EH (cell line): ENCODE measurements around the gene MAB21L3.

Experiments
- DNase-seq: peaks from one replicate; pipeline ENCODE4 v3.0.0-alpha.2; 2015; ENCODE audit warnings: low read depth

MAB21L3 gene

GRCh38 chr1:116166011-116166571 lies 54.9 kb downstream of the MAB21L3 start:
- no peak for DNase-seq

DNA sequence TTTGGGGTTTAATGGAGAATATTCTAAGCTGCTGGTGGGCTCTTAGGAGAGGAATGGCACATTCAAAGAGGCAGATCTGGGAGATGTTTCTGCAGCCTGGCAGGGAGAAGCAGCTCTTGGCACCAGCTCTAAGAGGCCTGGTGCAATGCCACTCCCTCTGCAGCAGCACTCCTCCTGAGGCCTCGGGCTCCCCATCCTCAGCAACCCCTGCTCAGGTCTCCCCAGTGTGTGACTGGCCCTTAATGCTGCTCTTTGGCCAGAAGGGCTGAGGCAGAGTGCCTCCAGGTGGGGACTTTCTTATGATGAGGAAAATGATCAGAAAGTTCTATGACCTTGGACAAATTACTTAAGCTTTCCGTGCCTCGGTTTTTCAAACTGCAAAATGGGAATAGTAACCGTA lies 55.5 kb downstream of the MAB21L3 start:
- DNase-seq: no peak

- peak; percentile 47 for DNase-seq
Observed at GRCh38 chr1:116167625-116168276, 56.6 kb downstream of the MAB21L3 start.

- DNase-seq: peak; percentile 56
Observed at GRCh38 chr1:116168277-116169032, 57.3 kb downstream of the MAB21L3 start.

DNA sequence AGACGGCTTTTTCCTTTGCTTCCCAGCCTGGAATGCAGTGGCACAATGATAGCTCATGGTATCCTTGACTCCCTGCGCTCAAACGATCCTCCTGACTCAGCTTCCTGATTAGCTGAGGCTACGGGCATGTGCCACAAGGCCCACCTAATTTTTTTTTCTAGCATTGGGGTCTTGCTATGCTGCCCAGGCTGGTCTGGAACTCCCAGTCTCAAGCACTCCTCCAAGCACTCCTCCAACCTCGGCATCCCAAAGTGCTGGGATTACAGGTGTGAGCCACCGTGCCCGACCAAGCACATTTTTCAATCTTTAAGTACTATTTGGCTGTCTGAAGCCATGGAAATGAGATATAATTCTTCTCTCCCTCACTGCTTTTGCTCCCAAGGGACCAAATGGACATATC lies 58.7 kb downstream of the MAB21L3 start:
- no peak for DNase-seq

GRCh38 chr1:116170721-116171589 lies 59.8 kb downstream of the MAB21L3 start:
- no peak for DNase-seq

DNA sequence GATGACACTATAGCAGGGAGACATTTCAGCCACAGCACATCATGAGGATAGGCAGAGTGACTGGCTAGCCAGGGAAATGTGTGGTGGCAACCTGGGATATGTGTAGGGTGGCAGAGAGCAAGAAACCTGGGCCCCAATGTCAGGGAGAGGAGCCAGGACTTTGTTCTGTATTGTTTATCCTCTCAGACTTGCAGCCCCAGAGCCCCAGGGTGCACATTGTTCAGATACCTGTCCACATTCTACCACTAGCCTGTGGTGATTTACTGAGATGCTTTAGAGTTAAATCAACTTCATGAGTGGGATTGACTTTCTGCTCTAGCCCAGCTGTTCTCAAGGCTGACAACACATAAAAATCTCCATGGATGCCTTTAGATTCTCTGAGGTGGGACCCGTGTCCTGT lies 61.5 kb downstream of the MAB21L3 start:
- no peak for DNase-seq

GRCh38 chr1:116175611-116176010 lies 64.4 kb downstream of the MAB21L3 start:
- no peak for DNase-seq

GRCh38 chr1:116176306-116176789 lies 65.1 kb downstream of the MAB21L3 start:
- DNase-seq: no peak

GRCh38 chr1:116177861-116178260 lies 66.7 kb downstream of the MAB21L3 start:
- DNase-seq: no peak

DNA sequence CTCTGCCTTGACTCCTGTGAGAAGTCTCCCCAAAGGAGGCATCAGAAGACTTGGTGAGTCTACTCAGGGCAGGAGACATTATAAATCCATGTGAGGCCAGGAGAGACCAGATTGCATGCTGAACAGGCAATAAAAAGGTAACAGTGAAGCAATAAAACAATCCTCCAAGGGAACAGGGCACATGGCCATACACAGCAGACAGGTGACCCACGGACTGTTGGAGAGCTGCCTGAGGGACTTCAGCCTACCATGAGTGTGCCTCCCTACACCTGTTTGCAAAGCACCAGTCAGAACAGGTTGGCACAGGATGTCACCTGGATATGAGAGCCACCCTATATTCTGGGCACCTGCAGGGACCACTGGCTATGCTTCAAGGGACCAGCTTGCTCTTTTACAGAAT lies 67.6 kb downstream of the MAB21L3 start:
- no peak for DNase-seq

DNA sequence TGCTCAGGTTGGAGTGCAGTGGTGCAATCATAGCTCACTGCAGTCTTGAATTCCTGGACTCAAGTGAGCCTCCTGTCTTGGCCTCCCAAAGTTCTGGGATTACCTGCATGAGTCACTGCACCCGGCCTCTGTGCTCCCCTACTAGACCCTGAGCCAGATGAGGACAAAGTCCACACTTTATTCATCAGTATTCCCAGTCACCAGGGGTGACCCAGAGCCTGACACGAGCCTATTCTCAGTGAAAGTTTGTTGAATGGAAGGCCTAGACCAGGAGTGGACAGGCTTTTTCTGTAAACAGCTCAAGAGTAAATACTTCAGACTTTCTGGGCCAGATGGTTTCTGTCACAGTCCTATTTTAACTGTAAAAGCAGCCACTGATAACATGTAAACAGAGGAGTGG lies 68.2 kb downstream of the MAB21L3 start:
- no peak for DNase-seq

DNA sequence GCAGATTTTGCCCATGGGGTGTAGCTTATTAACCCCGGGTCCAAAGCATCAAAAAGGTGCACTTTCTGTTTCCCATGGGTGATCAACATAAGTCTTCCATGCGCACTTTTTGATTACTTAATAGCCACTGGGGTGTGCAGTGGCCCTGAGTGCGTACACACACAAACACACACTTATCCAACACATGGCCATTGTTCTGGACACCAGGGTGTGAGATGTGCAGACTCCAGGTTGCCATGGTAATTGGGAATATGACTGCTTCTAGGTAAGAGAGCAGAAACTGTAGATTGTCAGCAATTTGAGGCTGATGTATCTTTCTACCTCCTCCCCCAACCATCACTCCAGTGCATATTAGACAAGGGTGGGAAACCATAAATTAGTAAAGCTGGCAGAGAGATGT lies 68.8 kb downstream of the MAB21L3 start:
- no peak for DNase-seq

GRCh38 chr1:116182019-116182714 lies 71.0 kb downstream of the MAB21L3 start:
- DNase-seq: no peak
